HepG2 (cell line): Measurements from ENCODE around the gene SLC25A45. TPM values are rescaled to one million over a fixed set of nuclear protein-coding genes. Genes with fewer than 3 reads are reported as not detected.

Experiments used
- ARID5B ChIP-seq: IDR thresholded peaks from 2 replicates; pipeline ENCODE4 v1.4.0; 2020; ENCODE audit warnings: mild to moderate bottlenecking, missing genetic modification reagents
- MZF1 ChIP-seq: sonication (generic); formaldehyde crosslinking; IDR thresholded peaks from 2 replicates; pipeline ENCODE4 v1.8.1; 2023; ENCODE audit warnings: mild to moderate bottlenecking, missing genetic modification reagents, borderline replicate concordance
- PRDM15 ChIP-seq: sonication (generic); formaldehyde crosslinking; IDR thresholded peaks from 2 replicates; pipeline ENCODE4 v1.4.0; 2020; ENCODE audit warnings: missing genetic modification reagents
- RAD51 ChIP-seq: fragments of 450-650 bp; IDR thresholded peaks from 2 replicates; pipeline ENCODE4 v1.6.1; 2016; ENCODE audit warnings: borderline replicate concordance
- RBFOX2 ChIP-seq: fragments of 200-400 bp; formaldehyde crosslinking; IDR thresholded peaks from 2 replicates; pipeline ENCODE4 v1.6.1; 2017; ENCODE audit warnings: low read depth, mild to moderate bottlenecking, low read length
- XBP1 ChIP-seq: sonication (generic); formaldehyde crosslinking; IDR thresholded peaks from 2 replicates; pipeline ENCODE4 v1.5.0; 2020; ENCODE audit warnings: missing genetic modification reagents
- ZEB1 ChIP-seq: IDR thresholded peaks from 2 replicates; pipeline ENCODE4 v1.6.1; 2012; ENCODE audit warnings: mild to moderate bottlenecking, low read depth, inconsistent platforms; ENCODE audit not compliant: insufficient replicate concordance
- ZNF331 ChIP-seq: sonication (generic); formaldehyde crosslinking; IDR thresholded peaks from 2 replicates; pipeline ENCODE4 v1.4.0; 2020; ENCODE audit warnings: missing genetic modification reagents
- ZNF33B ChIP-seq: sonication (generic); formaldehyde crosslinking; IDR thresholded peaks from 2 replicates; pipeline ENCODE4 v1.5.1; 2020; ENCODE audit warnings: mild to moderate bottlenecking, missing genetic modification reagents
- ZNF496 ChIP-seq: sonication (generic); formaldehyde crosslinking; IDR thresholded peaks from 2 replicates; pipeline ENCODE4 v1.8.1; 2023; ENCODE audit warnings: mild to moderate bottlenecking, moderate library complexity, missing genetic modification reagents; ENCODE audit not compliant: insufficient replicate concordance
- ZNF510 ChIP-seq: sonication (generic); formaldehyde crosslinking; IDR thresholded peaks from 2 replicates; pipeline ENCODE4 v1.4.0; 2020; ENCODE audit warnings: low read depth, mild to moderate bottlenecking, missing genetic modification reagents
- ZNF607 ChIP-seq: sonication (generic); formaldehyde crosslinking; IDR thresholded peaks from 2 replicates; pipeline ENCODE4 v1.5.1; 2020; ENCODE audit warnings: missing genetic modification reagents, mild to moderate bottlenecking, borderline replicate concordance
- ZNF672 ChIP-seq: sonication (generic); formaldehyde crosslinking; IDR thresholded peaks from 2 replicates; pipeline ENCODE4 v1.8.1; 2022; ENCODE audit warnings: missing genetic modification reagents
- ZNF709 ChIP-seq: sonication (generic); formaldehyde crosslinking; IDR thresholded peaks from 2 replicates; pipeline ENCODE4 v1.5.0; 2020; ENCODE audit warnings: mild to moderate bottlenecking, missing genetic modification reagents
- ZNF766 ChIP-seq: sonication (generic); formaldehyde crosslinking; IDR thresholded peaks from 2 replicates; pipeline ENCODE4 v1.5.0; 2020; ENCODE audit warnings: missing genetic modification reagents, borderline replicate concordance
- polyA plus RNA-seq, 8 experiments: library from polyadenylated mRNA; depleted of rRNA in 3 of 8; stranded (reverse) in 7 of 8; unstranded in 1 of 8; fragments of >200 nt; fragmentation: Illumina TruSeq in 4 of 8; extraction: Trizol in 4 of 8; gene quantifications; 2 replicates each; pipeline versions ENCODE4 v1.2.1 to v1.2.3, GENCODE V29; 2011 to 2016; ENCODE audit warnings: low read depth in 4 of 8, missing spikeins in 1 of 8, mixed read lengths in 1 of 8; ENCODE audit not compliant: insufficient read depth in 1 of 8
- total RNA-seq, 5 experiments: library from RNA; depleted of rRNA; stranded (reverse); fragments of >200 nt; fragmentation: Illumina TruSeq; extraction: Trizol; gene quantifications; 2 replicates each; pipeline ENCODE4 v1.2.3, GENCODE V29; 2016; ENCODE audit warnings: low read depth in 1 of 5
- TF ChIP-seq, protein P1 (sequence below): sonication (generic); formaldehyde crosslinking; IDR thresholded peaks from 2 replicates; pipeline ENCODE4 v1.4.0; 2020; ENCODE audit warnings: missing genetic modification reagents
- TF ChIP-seq, protein P2 (sequence below): sonication (generic); formaldehyde crosslinking; IDR thresholded peaks from 2 replicates; pipeline ENCODE4 v1.5.1; 2020; ENCODE audit warnings: missing genetic modification reagents, mild to moderate bottlenecking, borderline replicate concordance
- TF ChIP-seq, protein P3 (sequence below): IDR thresholded peaks from 2 replicates; pipeline ENCODE4 v1.6.1; 2018; ENCODE audit warnings: missing genetic modification reagents, mild to moderate bottlenecking, missing compliant biosample characterization

SLC25A45 gene
- total and polyA plus RNA-seq, 2 of the 13 experiments (the other 11 are each of a cell fraction or from before 2014, with no cell fraction given), result 1.2 to 3.4 TPM

DNA sequence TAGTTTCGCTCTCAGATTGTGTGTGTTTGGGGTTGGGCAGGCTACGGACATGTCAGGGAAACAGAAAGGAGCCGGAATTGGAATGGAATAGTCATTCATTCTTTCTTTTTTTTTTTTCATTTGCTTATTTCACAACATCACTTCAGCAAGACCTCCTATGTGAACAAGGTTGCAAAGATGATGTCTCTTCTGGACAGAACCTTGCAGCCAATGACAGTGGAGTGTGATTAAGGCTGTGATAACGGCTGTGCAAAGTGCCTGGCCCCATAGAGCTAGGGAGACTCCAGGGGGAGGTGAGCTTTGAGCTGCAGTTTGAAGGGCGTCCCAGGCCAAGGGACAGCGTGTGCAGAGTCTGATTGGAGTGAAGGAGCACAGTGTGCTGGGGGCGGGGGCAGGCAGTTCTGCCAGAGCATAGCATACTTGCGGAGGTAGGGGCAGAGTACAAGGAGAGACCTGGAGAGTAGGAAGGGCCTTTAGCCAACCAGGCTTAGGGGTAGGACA, 24.5 kb downstream of the SLC25A45 start (continued):
- TF ChIP-seq RBFOX2 (no peak), ZEB1 (peak; percentile 84), ZNF607 (CRISPR knock-in tag) (peak; percentile 67; the same call in 1 of the 2 replicates), ARID5B (CRISPR knock-in tag) (peak; percentile 46; the same call in 1 of the 2 replicates), ZNF766 (CRISPR knock-in tag) (no peak), ZNF510 (CRISPR knock-in tag) (no peak), XBP1 (CRISPR knock-in tag) (no peak), ZNF496 (CRISPR knock-in tag) (no peak), ZNF33B (CRISPR knock-in tag) (no peak), ZNF331 (CRISPR knock-in tag) (no peak; the same call in 1 of the 2 replicates), ZNF709 (CRISPR knock-in tag) (no peak), PRDM15 (no peak; the same call in 1 of the 2 replicates), ZNF672 (CRISPR knock-in tag) (no peak), MZF1 (CRISPR knock-in tag) (no peak), RAD51 (no peak)
- TF ChIP-seq, protein P1, sequence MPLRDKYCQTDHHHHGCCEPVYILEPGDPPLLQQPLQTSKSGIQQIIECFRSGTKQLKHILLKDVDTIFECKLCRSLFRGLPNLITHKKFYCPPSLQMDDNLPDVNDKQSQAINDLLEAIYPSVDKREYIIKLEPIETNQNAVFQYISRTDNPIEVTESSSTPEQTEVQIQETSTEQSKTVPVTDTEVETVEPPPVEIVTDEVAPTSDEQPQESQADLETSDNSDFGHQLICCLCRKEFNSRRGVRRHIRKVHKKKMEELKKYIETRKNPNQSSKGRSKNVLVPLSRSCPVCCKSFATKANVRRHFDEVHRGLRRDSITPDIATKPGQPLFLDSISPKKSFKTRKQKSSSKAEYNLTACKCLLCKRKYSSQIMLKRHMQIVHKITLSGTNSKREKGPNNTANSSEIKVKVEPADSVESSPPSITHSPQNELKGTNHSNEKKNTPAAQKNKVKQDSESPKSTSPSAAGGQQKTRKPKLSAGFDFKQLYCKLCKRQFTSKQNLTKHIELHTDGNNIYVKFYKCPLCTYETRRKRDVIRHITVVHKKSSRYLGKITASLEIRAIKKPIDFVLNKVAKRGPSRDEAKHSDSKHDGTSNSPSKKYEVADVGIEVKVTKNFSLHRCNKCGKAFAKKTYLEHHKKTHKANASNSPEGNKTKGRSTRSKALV (CRISPR knock-in tag), result no peak
- TF ChIP-seq, protein P2, sequence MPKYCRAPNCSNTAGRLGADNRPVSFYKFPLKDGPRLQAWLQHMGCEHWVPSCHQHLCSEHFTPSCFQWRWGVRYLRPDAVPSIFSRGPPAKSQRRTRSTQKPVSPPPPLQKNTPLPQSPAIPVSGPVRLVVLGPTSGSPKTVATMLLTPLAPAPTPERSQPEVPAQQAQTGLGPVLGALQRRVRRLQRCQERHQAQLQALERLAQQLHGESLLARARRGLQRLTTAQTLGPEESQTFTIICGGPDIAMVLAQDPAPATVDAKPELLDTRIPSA (CRISPR knock-in tag), result no peak
- TF ChIP-seq, protein P3, sequence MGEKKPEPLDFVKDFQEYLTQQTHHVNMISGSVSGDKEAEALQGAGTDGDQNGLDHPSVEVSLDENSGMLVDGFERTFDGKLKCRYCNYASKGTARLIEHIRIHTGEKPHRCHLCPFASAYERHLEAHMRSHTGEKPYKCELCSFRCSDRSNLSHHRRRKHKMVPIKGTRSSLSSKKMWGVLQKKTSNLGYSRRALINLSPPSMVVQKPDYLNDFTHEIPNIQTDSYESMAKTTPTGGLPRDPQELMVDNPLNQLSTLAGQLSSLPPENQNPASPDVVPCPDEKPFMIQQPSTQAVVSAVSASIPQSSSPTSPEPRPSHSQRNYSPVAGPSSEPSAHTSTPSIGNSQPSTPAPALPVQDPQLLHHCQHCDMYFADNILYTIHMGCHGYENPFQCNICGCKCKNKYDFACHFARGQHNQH (CRISPR knock-in tag), result 0 out of 2 replicates have a peak, but pooled peaks have one; percentile 46
